ENCODE measurements around the gene EHD1.
A peak's percentile ranks its signal among the peaks of the same experiment; 100 is the strongest.

EHD1 gene

GRCh38 chr11:64813826-64814225 lies 64.6 kb downstream of the EHD1 start:
- TF ChIP-seq CTCF (IDR thresholded peaks at IDR 0.05) (no peak), ZFX (IDR thresholded peaks at IDR 0.05; ENCODE audit: borderline replicate concordance) (no peak)
- H3K27ac ChIP-seq = no peak overlapping the region

- peak overlapping the region; percentile 89 for H3K27ac ChIP-seq
- no peak for TF ChIP-seq ZFX (IDR thresholded peaks at IDR 0.05; ENCODE audit: borderline replicate concordance)
- no peak for TF ChIP-seq CTCF (IDR thresholded peaks at IDR 0.05)
Measured at GRCh38 chr11:64810891-64811272, 67.5 kb downstream of the EHD1 start.

DNA sequence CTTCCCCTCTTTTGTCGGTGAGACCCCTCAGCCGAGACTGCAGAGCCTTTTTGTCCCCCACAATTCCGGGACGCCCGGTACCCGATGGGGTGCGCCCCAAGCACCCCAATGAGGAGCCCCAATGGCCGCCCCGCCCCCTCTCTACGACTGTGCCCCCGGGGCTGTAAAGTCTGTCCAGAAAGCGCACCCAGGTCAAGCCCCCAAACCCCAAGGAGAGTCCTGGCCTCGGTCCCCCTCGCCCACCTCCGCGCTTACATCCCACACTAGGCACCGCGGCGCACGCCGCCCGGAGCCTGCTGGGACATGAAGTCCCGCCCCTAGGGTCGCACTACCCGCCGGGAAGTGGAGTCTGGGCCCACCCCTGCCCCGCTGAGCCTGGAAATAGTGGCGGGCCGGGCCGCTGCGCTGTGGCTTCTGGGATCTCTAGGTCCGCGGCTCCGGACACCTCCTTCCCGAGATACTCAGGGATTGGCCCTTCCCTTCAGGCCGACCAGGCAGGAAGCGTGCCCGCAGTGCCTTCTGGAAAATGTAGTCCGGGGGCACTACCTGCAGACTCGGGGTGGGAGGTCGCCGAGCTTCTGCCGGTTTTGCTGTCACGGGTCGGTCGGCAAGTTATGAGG lies 68.0 kb downstream of the EHD1 start, which contains the start of gene MEN1:
Gene MEN1 (minus strand): TSS at position 281 of the 620 bp plus-strand sequence. CDS start 442 bp downstream, outside the sequence.
- H3K27ac ChIP-seq = peak within 1 kb of the TSS; percentile 89
- TF ChIP-seq CTCF (IDR thresholded peaks at IDR 0.05) = no peak
- no peak for TF ChIP-seq ZFX (IDR thresholded peaks at IDR 0.05; ENCODE audit: borderline replicate concordance)

DNA sequence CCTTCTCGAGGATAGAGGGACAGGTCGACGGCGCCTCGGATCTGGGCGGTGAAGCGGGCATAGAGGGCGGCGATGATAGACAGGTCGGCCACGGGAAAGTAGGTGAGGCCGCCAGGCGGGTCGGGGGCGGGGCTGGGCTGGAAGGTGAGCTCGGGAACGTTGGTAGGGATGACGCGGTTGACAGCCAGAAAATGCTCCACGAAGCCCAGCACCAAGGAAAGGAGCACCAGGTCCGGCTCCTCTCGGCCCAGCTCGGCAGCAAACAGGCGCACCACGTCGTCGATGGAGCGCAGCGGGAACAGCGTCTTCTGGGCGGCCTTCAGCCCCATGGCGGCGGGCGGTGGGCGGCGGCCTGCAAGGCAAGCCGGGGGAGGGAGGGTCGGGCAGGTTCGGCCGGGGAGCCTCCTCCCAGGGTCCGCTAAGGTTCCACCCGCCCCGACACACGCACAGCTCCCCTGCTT lies 68.6 kb downstream of the EHD1 start:
- TF ChIP-seq CTCF (IDR thresholded peaks at IDR 0.05) = no peak
- peak overlapping the region; percentile 89 for H3K27ac ChIP-seq

- TF ChIP-seq ZFX (IDR thresholded peaks at IDR 0.05; ENCODE audit: borderline replicate concordance) (no peak), CTCF (IDR thresholded peaks at IDR 0.05) (no peak)
- H3K27ac ChIP-seq = peak overlapping the region; percentile 88
Measured at GRCh38 chr11:64805481-64805880, 72.9 kb downstream of the EHD1 start.

- TF ChIP-seq ZFX (IDR thresholded peaks at IDR 0.05; ENCODE audit: borderline replicate concordance) = no peak
- TF ChIP-seq CTCF (IDR thresholded peaks at IDR 0.05) = peak; percentile 51
- peak overlapping the region; percentile 88 for H3K27ac ChIP-seq
Measured at GRCh38 chr11:64804346-64805210, 73.8 kb downstream of the EHD1 start.

DNA sequence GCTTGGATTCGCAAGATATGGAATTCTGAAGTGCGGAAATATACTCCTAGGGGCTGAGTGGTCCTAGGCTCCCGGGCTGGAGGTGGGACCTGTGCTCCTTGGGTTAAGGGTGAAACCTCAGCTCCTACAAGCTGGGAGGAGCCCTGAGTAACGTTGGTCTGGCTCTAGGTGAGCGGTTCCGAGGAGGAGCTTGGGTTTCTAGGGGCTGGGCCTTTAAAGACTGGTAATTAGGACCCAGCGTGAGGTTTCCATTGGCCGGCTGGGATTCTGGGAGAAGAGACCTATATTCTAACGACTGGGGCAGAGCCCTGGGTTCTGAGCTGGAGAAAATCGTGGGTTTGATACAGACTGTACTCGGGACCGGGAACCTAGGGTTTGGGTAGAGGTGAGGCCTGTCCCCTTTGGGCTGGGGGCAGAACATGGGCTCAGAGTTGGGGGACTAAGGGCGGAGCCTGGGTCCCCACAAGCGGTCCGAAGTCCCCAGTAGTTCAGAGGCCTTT lies 74.5 kb downstream of the EHD1 start:
- H3K27ac ChIP-seq = peak overlapping the region; percentile 88

More for the DNA sequence above, 74.5 kb downstream of the EHD1 start:
- TF ChIP-seq CTCF (IDR thresholded peaks at IDR 0.05) (no peak), ZFX (IDR thresholded peaks at IDR 0.05; ENCODE audit: borderline replicate concordance) (no peak)

Data from 22Rv1 (cell line).